HG02763 (cell line): ENCODE results near the gene FRAT1.
"Not testable (repeated sequence)": the region's sequence is repeated elsewhere in the genome, so short reads cannot be mapped to it uniquely, and the experiment has no call there.

Experiments
- ATAC-seq: cut with Tn5 transposase; IDR thresholded peaks from one replicate; pipeline ENCODE4 v1.9.1; 2021; ENCODE audit warnings: mild to moderate bottlenecking, moderate library complexity; ENCODE audit not compliant: unreplicated experiment

Gene FRAT1

DNA sequence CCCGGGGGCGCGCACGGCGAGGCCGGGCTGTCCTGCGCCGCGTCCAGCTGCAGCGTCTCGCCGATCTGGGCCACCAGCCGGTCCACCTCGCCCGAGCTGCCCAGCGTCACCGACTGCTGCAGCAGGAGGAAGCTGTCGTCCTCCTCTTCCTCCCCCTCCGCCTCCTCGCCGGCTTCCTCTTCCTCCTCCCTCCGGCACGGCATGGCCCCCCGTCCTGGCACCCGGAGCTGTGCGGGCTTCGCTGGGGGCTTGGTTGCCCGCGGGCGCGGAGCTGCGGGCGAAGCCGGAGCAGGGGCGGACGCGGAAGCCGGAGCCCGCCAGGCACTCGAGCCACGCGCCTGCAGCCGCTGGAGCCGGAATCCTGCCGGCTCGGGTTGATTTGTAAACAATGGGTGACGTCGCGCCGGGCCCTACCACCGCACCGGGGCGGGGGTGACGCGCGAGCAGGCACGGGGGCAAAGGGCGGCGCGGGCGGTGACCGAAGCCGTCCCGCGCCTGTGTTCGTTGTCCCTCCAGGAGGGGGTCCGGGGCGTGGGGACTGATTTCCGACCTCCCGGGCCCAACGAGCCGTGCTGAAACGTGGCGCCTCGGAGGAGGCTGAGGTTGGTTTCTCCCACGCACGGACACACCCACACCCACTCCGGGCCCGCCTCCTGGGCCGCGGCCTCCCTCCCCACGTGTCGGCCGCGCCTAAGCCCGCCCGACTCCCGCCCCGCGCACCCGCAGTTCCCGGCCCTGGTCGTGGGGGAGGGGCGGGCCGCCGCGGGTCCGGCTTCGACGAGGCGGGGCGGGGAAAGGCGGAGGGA lies 15.5 kb downstream of the FRAT1 start, which contains the start of gene FRAT2:
TSS of gene FRAT2 (minus strand) at position 360 of the 806 bp plus-strand sequence. CDS start at position 203, 157 bp downstream.
- ATAC-seq, result peak; percentile 90

DNA sequence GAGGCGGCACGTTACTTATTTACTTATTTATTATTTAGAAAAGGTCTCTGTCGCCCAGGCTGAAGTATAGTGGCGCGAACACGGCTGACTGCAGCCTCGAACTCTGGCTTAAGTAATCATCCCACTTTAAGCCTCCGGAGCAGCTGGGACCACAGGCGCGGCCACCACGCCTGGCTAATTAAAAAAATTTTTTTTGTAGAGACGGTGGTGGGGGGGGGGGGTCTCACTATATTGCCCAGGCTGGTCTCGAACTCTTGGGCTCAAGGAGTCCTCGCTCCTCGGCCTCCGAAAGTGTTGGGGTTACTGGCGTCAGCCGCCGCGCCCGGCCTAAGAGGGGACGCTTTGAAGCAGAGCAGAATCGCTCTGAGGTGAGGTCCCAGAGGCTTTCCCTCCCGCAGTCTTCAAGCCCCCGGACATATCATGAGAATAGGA lies 16.1 kb downstream of the FRAT1 start:
- no peak for ATAC-seq

- no peak for ATAC-seq
Measured at GRCh38 chr10:97336006-97336405, 16.9 kb downstream of the FRAT1 start.

DNA sequence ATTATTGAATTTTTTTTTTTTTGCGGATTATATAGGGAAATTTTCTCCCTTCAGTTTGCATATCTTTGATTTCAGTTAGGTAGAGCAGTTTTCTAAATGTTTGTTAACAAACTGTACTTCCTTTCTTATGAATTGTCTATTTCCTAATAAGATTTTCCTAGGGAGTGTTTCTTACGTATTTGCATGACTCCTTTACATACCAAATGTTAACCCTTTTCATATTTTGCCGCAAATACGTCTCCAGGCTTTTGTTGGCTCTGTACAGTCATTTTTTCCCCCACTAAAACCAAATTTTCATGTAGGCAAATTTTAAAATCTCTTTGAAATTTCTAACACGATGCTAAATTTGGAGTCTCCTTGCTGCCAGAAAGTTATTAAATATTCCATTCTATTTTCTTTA lies 17.4 kb downstream of the FRAT1 start:
- ATAC-seq, result no peak

- no peak for ATAC-seq
Measured at GRCh38 chr10:97336942-97337831, 18.1 kb downstream of the FRAT1 start.

DNA sequence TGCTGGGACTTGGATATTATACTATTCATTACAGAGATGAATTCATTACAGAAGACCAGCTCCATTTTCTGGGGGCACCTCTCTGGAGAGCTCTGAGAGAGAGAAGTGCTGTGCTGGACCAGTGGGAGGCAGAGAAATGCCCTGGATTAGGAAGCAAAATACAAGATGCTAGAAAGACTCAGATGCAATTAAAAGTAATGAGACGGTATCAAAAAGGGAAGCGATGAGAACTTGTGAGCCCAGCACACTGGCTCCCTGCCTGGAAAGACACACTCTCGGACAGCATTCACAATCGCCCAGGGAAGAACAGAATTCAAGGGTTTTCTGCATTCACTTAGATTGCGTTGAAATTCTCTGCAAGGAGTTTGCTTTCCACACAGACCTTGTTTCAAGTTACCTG lies 19.0 kb downstream of the FRAT1 start:
- no peak for ATAC-seq

- ATAC-seq, result no peak
Measured at GRCh38 chr10:97341416-97341815, 22.3 kb downstream of the FRAT1 start.

DNA sequence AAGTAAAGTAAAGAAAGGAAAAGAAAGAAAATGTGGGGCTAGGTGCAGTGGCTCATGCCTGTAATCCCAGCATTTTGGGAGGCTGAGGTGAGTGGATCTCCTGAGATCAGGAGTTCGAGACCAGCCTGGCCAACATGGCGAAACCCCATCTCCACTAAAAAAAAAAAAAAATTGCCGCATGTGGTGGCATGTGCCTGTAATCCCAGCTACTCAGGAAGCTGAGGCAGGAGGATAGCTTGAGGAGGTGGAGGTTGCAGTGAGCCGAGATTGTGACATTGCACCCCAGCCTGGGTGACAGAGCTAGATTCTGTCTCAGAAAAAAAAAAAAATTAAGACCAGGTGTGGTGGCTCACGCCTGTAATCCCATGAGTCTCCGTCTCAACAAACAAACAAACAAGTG lies 24.6 kb downstream of the FRAT1 start:
- ATAC-seq, result not testable (repeated sequence)

DNA sequence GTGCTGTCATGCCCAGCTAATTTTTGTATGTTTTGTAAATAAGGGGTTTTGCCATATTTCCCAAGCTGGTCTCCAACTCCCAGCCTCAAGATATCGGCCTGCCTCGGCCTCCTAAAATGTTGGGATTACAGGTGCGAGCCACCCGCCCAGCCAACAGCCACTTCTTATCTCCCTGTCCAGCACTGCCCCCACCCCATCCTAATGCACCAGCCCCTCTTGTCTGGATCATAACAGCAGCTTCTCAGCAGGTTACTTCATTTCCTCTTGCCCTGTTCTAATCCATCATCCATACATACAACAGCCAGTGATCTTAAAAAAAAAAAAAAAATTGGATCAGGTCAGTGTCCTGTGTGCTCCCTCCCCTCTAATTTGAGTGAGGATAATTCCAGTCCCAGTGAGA lies 28.2 kb downstream of the FRAT1 start:
- no peak for ATAC-seq

GRCh38 chr10:97349752-97350513 lies 30.9 kb downstream of the FRAT1 start:
- ATAC-seq, result no peak

DNA sequence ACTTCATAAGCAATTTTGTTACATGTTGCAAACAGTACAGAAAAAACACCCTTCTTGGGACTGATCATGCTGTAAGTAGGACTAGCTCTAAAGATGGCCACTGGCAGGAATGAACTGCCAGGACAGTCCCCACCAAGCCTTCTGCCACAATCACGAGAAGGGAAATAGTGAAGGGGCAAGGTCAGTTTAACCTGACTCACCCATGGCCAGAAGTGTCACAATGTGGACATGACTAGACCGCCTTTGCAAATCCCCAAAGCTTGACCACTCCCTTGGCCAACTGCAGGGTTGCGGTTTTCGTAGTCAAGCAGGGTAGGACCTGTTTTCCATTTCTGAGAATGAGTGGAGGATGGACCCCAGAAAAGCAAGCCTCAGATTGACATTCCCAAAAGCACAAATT lies 34.9 kb downstream of the FRAT1 start:
- no peak for ATAC-seq

DNA sequence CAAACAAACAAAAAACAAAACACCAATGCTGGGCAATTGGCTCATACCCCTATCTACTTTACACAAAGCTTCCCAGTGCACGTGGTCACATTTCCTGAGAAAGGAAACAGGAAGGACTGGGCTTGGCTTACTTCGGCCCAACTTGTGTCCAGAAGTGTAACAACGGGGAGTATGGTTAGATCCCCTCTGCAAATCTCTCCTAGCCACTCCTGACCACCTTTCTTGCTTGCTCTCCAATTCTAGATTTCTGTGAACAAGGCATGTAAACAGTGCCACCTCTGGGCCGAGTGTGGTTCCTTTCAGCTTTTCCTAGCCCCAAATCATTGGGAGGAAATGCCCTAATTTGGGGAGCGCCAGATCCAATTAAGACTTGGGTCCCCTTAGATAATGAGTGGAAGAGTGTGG lies 36.5 kb downstream of the FRAT1 start:
- no peak for ATAC-seq

DNA sequence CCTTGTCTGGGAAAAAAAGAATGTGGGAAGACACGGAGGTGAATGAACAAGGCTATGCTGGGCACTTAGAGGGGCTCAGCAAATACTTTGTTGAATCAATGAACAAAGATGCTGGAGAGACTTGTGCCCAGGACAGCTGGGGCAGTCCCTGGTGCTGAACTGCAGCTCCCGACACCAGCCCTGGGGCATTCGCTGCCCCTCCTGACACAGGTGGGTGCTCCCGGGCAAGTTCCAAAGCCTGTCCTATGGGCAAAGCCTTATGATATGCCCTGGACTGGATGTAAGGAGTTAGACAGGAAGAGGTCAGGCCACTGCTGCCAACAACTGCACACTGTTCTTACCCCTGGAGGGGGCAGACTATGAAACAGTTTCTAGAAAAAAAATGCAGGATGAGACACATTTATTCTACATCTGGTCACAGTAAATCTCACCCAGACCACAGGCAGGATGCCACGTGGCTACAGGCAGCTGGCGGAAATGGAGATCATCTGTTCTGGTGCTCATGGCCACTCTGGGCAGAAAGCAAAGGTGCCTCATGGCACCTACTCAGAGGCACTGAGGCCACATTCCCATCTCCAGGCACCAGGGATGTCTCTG lies 37.3 kb downstream of the FRAT1 start:
- ATAC-seq, result no peak

DNA sequence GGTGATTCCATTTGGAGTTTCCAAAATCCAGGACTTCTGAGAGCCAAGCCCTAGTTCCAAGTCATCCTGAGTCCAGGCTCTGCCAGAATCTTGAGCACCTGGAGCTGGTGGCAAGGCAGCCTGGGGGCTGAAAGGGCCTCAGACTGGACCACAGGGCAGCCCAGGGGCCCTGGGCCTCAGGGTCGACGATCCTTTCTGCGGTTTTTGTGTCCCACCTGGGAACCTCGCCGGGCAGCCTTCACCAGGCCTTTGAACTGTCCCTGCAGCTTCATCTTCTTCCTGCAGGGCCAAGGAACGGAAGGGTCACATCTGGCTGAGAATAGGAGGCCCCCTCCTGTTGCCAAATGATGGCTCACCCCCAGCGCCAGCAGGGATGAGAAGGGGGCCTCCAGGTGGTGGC lies 37.8 kb downstream of the FRAT1 start:
- ATAC-seq, result no peak

GRCh38 chr10:97358349-97358748 lies 39.3 kb downstream of the FRAT1 start:
- ATAC-seq, result no peak

GRCh38 chr10:97358781-97359180 lies 39.7 kb downstream of the FRAT1 start:
- ATAC-seq, result no peak

- ATAC-seq, result no peak
Measured at GRCh38 chr10:97360705-97361536, 41.9 kb downstream of the FRAT1 start.

GRCh38 chr10:97361537-97361901 lies 42.4 kb downstream of the FRAT1 start:
- ATAC-seq, result no peak

DNA sequence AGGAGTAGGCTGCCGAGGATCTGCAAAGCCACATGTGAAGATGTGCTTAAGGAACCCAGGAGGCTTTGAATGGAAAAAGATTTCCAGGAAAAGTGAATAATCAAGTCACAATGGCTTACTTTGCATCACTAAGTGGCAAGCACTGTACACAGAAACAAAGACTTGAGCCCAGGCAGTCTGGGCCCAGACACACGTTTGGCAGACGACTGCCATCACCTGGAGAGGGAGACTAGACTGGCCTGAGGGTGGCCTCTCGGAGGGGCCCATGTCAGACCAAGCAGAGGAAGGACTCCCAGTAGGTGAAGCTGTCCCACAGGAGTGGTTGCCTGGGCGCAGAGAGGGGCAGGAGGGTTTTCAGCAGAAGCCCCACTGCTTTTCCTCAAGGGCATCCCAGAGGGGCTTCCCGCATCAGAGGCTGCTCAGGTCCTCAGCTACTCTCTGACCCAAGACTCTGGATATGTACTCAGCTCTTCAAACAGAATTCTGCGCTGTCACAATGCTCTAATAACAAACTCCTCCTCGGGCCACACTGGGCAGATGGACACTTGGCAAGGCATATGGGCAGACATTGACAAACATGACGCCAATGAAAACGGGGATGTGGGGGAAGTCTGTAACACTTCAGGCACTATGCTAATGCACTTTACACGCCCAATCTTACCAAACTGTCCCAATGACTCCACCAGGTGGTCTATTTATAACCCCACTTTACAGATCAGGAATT lies 43.4 kb downstream of the FRAT1 start:
- ATAC-seq, result no peak
